ENCODE results near the gene FLNC. TPM values are rescaled to one million over a fixed set of nuclear protein-coding genes. Genes with fewer than 3 reads are reported as not detected.

The FLNC gene
- total and polyA plus RNA-seq, 2 of the 4 experiments (the other 2 are of a cell fraction), result 116 to 154 TPM

GRCh38 chr7:128810997-128811396 lies 19.2 kb upstream of the FLNC start:
- intact Hi-C loops (cut with micrococcal nuclease), result no loop called here
- ChIA-PET CTCF (no interaction called here), POLR2A (ENCODE audit: unreplicated experiment) (no interaction called here)
- Histone ChIP-seq H3K14ac (replicated peaks; ENCODE audit: low read depth, low read length) (no peak overlapping the region), H3K27ac (ENCODE audit: insufficient read depth, low read length) (no peak overlapping the region), H4K20me1 (ENCODE audit: insufficient read depth, low read length) (no peaks in the 10 kb centered on the region), H3K9ac (ENCODE audit: low read depth, low read length) (no peak overlapping the region), H2BK20ac (ENCODE audit: low read depth, low read length) (no peak overlapping the region), H3K9me1 (ENCODE audit: insufficient read depth, low read length) (peaks cover 10% of the 10 kb centered on the region), H2BK5ac (ENCODE audit: low read depth, low read length, poor library complexity, severe bottlenecking) (no peak overlapping the region), H3K4ac (ENCODE audit: low read depth, low read length) (no peak overlapping the region), H2AK5ac (ENCODE audit: low read depth, low read length) (no peak overlapping the region), H2AFZ (replicated peaks; ENCODE audit: low read length, poor library complexity) (no peak overlapping the region), H3K56ac (ENCODE audit: extremely low read depth, insufficient read depth, low read length) (no peak overlapping the region), H4K5ac (ENCODE audit: low read depth, low read length) (no peak overlapping the region), H2BK15ac (ENCODE audit: low read depth, low read length) (no peak overlapping the region), H3K4me3 (ENCODE audit: insufficient read depth, low read depth, low read length) (no peak overlapping the region), H3K79me1 (ENCODE audit: low read depth in 1 of 2, low read length in 2 of 2) (no peaks in the 10 kb centered on the region; a peak in 1 of 4 replicates), H3K4me1 (ENCODE audit: control insufficient read depth, insufficient read depth, low read length) (peaks cover 10% of the 10 kb centered on the region), H4K91ac (ENCODE audit: insufficient read depth, low read depth, low read length) (no peak overlapping the region; the same call in 1 of the 2 replicates), H2AK9ac (replicated peaks; ENCODE audit: low read depth, low read length, poor library complexity) (no peak overlapping the region), H3K9me3 (ENCODE audit: control insufficient read depth, insufficient read depth, low read length) (no peaks in the 10 kb centered on the region), H2BK120ac (ENCODE audit: low read depth, low read length) (no peak overlapping the region), H3K23ac (ENCODE audit: low read depth, low read length) (no peak overlapping the region), H3K27me3 (ENCODE audit: control insufficient read depth, insufficient read depth, low read length) (no peaks in the 10 kb centered on the region), H3K18ac (ENCODE audit: low read depth, low read length) (no peak overlapping the region), H4K8ac (ENCODE audit: low read depth in 2 of 2, low read length in 2 of 2) (no peak overlapping the region), H3K36me3 (ENCODE audit: control insufficient read depth, insufficient read depth, low read length) (peaks cover 15% of the 10 kb centered on the region), H3K4me2 (ENCODE audit: low read depth, low read length) (no peak overlapping the region)
- TF ChIP-seq RAD21 (IDR thresholded peaks at IDR 0.05; ENCODE audit: low read length), result no peak
- TF ChIP-seq CTCF (conservative IDR thresholded peaks at IDR 0.05; ENCODE audit: low read depth, low read length), result no peak
- no peak for TF ChIP-seq FOS (IDR thresholded peaks at IDR 0.05; ENCODE audit: low read depth, low read length)
- TF ChIP-seq RCOR1 (IDR thresholded peaks at IDR 0.05; ENCODE audit: insufficient replicate concordance, low read length), result no peak
- no peak for TF ChIP-seq MXI1 (IDR thresholded peaks at IDR 0.05; ENCODE audit: borderline replicate concordance, low read depth, low read length)
- TF ChIP-seq ELK1 (IDR thresholded peaks at IDR 0.05; ENCODE audit: borderline replicate concordance, low read depth, low read length), result no peak
- no peak for TF ChIP-seq USF2 (IDR thresholded peaks at IDR 0.05; ENCODE audit: low read depth, low read length)
- no peak for TF ChIP-seq NFE2L2 (IDR thresholded peaks at IDR 0.05; ENCODE audit: low read depth, low read length)
- no peak for TF ChIP-seq SMC3 (IDR thresholded peaks at IDR 0.05; ENCODE audit: low read depth, low read length)
- TF ChIP-seq MAZ (IDR thresholded peaks at IDR 0.05; ENCODE audit: borderline replicate concordance, low read depth, low read length), result no peak
- no peak for TF ChIP-seq CEBPB (IDR thresholded peaks at IDR 0.05; ENCODE audit: low read depth, low read length)
- 100% methylated on average over 1 of the region's 3 CpGs; no CpG with 5 or more reads in 1 of the 2 experiments for WGBS, 2 experiments (ENCODE audit: extremely low coverage in 2 of 2, insufficient read length in 1 of 2)
- DNase-seq, result no peak
- ATAC-seq (ENCODE audit: low read depth), result no peak
- no TSS peak for BruUV-seq (replicated peaks)
- in situ Hi-C loops (cut with MboI; ENCODE audit: low sequenced_read_pairs), result no loop called here
- dilution Hi-C loops (cut with HindIII; ENCODE audit: low sequenced_read_pairs, unreplicated experiment), result no loop called here

All from IMR-90 (cell line).